Measurements from ENCODE around the gene CDK14. TPM values are rescaled to one million over a fixed set of nuclear protein-coding genes. Genes with fewer than 3 reads are reported as not detected.
"Not testable (repeated sequence)": the region's sequence is repeated elsewhere in the genome, so short reads cannot be mapped to it uniquely, and the experiment has no call there.

CDK14 gene
- total RNA-seq, 1 experiment from 2014 or later, result 19.6 TPM

DNA sequence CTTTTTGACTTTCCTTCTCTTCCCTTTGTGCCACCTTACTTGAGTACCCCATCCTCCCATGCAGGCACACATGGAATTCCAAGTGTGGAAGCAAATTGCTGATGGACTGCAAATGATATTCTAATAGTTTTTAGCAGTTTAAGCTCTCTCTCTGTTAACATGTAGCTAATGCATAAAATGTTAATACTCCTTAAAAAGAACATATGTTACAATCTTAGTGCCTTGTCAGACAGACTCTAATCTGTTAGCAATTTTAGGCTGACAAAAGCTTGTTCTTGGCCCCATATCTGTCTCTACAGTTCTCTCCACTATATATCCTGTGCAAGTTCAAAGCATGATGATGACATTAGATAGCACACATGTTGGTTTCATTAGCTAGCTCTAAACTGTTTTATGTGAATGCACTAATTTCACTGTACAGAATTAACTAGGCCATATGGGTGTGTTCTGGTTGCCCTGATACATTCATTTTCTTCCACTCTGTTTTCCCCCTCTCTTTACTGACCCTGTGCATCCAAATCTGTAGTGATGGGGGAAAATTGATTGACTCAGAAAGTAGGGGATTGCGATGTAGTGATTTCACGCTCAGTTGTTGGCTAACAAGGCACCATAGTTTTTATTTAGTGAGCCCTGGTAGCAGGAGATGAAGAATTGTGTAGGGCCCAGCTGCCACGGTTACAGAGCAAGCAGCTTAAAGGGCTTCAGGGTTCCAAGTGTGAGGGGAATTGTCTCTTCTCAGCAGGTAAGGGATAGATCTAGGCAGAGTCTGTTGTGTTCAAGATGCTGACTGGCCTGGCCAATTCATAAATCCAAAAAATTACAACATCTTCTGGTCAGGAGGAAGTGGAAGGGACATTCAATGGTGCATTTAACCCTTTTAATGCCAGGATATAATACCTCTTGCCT lies 553.5 kb downstream of the CDK14 start:
- DNase-seq (ENCODE audit: low spot score), result no peak

DNA sequence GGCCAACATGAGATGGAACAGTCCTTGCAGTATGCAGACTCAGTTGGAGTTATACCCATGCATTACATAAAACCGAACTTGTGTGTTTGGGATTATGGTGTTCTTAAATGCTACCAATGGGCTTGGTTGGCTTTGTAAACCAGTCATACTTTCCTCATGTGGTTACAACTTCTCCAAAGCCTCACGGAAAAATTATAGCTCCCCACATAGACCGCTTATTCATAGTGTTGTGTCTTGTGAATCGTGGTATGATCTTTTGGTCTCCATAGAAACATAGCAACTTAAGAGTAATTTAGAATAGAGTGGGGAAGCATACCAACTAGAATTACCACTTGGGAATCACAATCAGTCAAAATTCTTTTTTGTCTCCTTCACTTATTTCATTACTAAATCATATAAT lies 555.8 kb downstream of the CDK14 start:
- DNase-seq (ENCODE audit: low spot score), result no peak

DNA sequence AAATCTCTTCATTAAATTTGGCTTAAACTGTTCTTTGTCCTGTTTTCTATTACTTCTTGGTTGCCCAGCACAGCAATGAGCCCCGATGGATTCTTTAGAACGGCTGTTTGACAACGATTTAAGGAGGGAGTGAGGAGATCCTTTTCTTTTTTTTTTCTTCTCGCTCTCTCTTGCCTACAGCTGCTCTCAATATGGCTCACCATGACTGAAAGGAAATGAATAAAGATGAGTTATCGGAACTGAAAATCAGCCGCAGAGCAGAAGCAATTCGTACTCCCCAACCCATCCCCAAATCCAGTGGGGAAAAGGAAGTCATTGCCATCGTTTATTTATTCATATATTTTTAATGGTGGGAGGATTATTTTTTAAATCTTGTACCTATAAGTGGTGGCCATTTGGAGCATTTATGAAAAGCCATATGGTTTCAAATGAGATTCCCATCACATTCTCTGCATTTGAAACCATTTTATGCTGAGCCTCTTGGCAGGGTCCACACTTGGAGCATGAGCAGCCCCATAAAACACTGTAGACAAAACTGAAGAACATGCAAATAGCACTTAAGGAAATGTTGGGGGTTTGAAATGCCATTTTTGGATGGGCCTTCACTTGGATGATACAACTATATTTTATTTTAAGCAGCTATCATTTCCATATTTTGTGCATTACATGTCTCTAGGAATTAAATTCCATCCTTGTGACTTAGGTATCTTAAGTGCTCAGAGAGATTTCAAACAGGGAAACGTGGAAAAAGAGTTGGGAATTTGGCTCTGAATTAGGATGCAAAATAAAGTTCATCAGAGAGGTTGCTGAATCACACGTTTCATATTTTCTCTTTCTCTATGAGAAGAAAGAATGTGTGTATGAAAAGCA lies 560.4 kb downstream of the CDK14 start:
- no peak for DNase-seq (ENCODE audit: low spot score)

DNA sequence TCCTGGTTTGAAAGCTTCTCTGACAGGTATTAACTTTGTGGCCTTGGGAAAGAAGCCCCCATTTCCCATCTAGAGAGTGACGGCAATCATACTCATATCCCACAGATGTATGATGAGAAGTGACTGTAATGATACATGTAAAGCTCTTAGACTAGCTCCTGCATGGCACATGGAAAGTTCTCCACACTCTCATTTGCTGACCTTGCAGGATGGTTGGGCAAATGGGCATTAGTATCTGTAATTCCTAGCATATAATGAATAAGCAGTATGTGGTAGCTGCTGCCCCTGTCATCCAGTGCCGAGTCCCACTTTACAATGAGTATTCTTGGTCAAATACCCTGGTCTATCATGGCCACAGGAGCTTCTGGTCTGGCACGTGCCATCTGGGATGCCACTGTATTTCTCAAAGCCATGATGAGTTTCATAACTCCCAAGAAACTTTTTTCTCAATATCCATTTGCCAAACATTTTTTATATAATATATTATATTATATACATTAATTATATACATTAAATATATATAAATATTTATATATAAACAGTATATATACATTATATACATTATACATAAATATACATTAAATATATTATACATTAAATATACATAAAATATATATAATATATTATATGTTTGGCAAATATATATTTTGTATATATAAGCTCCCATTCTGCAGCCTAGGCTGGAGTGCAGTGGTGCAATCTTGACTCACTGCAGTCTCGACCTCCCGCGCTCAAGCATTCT lies 561.6 kb downstream of the CDK14 start:
- no peak for DNase-seq (ENCODE audit: low spot score)

DNA sequence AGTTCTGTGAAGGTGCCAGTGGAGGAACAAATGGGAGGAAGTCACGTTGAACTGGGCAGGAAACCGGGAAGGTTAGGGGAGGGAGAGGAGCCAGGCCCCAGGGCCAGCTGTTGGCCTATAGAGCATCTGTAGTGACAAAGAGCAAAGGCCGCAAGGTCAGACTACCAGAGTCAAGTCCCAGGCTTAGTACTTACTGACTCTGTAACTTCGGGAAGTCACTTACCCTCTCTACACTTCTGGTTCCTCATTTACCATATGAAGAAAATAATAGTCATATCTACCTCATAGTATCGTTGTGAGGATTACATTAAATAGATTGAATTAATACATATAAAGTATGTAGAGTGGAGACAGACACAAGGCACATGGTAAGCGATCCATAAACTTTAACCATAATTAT lies 566.3 kb downstream of the CDK14 start:
- DNase-seq (ENCODE audit: low spot score), result no peak

DNA sequence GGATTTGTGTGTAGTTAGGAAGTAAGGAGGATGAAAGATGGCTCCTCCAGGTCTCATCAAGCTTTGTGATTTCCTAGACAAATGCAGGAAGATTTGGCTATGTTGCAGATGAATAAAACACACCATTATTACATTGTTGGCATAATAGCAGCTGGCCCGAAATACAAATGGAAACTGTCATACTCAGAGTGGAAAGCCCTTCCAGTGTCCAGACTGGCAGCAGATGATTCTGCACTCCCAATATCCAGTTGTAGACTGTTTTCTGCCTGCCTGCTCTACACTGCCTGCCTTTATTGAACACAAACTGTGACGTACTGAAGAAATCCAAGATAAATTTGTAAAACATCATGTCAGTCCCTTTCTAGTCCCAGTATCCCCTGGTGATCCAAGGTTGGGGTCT lies 568.4 kb downstream of the CDK14 start:
- DNase-seq (ENCODE audit: low spot score), result no peak

DNA sequence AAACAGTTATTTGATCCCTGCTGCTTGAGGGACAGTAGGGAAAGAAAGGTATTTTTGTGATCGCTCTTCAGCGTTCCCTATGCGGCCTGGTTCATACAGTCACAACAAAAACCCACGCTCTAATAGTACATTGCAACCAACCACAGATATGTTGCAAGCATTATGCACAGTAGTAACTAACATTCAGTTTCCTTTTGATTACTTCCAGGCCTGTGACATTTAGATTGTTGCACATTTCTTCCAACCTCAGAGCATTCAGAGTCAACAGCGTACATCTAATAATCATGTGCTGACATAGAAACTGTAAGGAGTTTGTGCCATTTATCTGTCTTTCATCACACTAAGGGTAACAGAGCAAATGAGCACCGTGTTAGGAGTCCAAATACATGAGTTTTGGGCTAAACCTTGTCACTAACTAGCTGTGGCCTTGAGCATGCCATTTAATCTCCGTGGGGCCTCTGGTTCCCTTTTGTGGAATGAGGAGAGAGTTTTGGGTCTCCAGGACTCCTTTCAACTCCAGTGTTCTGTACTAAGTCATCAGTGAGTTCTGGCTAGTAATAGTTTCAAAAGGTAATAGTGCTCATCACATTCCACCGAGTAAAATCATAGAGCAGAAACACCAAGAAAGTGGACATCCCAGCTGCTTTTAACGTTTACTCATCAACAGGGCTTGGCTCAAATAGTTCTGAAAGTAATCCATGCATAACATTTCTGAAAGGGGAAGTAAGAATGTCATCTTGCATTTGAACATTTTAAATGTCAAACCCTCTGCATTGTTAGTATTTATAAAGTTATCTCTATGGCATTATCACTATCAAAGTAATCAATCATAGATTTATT lies 569.1 kb downstream of the CDK14 start:
- peak; percentile 19 for DNase-seq (ENCODE audit: low spot score)

DNA sequence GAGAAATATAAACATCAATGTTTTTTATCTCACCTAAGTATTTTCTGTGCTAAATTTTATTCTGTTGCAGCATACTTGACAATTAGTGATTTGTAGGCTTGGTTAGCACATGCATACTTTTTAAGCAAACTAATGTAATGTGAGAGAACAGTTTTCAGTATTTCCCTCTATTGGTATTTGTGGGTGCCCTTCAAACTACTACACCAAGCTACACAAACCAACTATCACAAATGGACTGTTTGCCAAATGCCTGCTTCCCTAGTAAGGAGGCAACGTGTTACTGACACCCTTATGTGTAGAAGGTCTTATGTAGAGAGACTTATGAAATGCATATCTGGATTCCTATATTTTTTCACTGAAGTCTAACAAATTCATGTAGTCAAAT lies 569.7 kb downstream of the CDK14 start:
- no peak for DNase-seq (ENCODE audit: low spot score)

DNA sequence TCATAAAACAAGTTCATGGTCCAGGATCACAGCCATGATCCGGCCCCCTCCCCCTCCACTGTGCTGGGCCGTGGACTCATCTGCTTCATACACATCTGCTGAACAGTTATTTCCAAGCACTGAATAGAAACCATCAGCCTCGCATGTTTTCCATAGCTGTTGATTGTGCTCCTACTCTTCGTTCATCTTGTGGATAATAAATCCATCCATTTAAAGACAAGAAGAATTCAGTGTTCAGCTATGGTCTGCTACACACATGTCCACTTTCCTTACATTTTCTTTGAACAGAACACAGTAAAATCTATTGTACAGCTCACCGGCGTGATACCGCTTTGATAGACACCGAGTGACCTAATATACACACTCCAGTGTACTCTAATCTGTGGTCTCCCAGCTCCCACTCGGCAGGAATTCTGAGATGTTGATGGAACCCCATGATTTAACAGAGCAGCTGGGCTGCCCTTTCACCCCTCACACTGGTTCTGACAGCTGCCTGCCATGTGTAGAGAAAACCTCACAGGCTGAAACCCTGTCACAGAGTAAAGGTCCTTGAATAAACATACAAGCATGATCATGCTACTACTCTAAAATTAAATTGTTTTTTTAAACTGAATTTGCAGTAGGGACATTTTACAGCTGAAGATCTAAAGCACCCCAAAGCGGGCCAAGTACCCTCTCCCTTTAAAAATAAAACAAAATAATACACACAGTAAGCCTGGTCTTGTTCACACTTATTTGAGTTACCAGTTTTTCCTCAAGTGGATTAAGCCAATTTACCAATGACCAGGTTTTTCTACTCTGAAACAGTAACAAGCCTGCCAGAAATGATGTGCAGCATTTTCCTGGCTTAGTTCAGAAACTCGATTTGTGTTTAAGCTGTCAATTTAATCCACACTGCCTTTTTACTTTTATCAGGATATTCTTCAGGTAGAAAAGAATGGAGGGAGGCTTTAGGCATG lies 573.0 kb downstream of the CDK14 start:
- DNase-seq (ENCODE audit: low spot score), result no peak

DNA sequence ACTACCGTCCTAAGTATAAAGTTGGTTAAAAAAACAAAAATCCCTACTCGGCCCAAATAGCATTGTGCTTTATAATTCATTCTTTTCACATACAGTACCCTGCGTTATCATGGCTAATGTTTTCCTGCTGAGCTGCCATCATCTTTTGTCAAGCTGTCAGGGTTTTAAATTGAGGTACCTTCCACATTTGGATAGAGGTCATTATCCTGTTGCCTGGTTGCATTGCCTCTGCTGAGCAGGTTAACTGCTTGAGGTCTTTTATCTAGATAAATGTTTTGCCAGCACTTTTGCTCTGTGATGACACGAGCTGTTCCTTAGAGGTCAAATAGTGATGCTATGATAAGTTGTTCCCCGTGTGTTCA lies 573.7 kb downstream of the CDK14 start:
- no peak for DNase-seq (ENCODE audit: low spot score)

DNA sequence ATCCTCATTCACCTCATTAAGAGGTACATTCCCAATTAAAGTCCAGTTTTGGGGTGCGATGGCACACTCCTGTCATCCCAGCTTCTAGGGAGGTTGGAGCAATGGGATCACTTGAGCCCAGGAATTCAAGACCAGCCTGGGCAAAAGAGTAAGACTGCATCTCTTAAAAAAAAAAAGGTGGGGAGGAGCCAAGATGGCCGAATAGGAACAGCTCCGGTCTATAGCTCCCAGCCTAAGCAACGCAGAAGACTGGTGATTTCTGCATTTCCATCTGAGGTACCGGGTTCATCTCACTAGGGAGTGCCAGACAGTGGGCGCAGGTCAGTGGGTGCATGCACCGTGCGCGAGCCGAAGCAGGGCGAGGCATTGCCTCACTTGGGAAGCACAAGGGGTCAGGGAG lies 577.1 kb downstream of the CDK14 start:
- DNase-seq (ENCODE audit: low spot score), result not testable (repeated sequence)

DNA sequence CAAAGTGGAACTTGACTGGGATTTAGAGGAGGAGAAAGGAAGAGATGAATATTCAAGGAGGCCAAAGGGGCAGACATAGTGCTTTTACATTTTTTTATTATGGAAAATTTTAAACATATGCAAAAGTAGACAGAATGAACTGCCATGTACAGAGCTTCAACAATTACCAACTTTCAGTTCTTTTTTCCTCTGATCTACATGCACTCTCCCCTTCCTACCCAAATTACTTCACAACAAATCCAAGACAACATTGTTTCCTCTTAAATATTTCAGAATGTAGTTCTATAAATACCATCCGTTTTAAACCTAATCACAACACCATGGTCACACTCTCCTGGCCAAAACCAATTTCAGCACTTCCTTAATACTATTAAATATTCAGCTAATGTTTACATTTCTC lies 584.6 kb downstream of the CDK14 start:
- no peak for DNase-seq (ENCODE audit: low spot score)

DNA sequence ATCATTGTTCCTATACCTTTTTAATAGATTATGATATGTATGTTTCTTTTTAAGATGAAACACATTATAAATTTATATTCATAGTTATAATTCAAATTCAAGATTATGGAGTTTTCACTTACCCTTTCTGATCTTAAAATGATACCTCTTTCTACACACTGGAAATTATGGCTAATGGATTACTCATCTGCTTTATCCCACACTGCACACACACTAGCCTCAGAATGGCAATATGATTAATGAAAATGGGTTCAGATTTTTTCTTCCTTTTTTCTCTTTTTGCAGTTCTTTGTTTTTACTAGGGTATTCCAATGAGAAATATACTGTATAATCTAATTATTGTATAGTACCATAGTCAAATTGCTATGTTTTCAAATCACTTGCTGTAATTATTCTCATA lies 585.8 kb downstream of the CDK14 start:
- no peak for DNase-seq (ENCODE audit: low spot score)

DNA sequence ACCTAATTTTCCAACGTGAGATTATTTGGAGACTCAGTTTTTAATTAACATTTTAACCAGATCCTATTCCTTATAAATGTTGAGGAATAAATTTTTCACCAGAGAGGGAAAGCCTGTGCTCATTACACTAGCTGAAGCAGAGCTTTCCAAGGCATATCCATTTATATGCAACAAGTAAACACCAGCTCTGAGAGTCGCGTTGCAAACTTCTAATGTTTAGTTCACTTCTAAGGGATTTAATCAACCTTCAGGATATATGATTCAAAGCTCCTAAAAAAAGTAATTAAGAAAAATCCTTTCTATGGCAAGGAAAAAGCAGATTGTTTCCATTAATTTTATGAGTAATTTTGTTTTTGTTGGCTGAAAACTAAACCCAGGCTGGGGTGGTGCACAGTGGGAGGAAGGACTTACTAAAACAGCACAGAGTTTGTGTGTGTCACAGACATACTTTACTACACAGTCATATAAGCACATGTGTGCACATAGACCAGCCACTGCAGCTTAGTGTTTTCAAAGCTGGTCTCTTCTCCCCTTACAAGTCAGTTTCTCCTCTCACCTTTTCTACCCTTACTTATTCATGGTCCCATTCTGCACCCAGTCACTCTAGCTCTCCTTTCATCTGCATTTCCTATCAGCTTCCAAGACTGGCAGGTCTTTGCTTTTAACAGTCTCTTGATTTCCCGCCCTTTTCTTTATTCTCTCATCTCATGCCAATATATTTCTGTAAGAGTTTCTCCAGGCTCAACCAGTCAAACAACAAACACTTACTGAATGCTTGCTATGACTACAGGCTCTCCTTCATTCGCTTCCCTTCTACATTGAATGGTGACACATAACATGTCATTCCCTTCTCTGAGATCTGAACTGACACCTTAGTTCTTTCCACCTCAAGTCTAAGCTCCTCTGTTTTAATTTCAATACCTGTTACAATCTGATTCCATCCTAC lies 587.0 kb downstream of the CDK14 start:
- DNase-seq (ENCODE audit: low spot score), result peak; percentile 51

DNA sequence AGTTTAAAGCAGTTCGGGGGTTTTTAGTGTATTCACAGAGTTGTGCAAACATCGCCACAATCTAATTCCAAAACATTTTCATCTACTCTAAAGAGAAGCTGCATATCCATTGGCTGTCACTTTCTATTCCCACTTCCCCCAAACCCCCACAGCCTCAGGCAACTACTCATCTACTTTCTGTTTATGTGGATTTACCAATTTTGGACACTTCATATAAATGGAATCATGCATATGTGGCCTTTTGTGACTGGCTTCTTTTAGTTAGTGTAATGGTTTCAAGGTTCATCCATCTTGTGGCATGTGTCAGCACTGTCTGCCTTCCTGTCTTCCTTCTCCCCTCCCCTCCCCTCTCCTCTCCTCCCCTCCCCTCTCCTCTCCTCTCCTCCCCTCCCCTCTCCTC lies 589.6 kb downstream of the CDK14 start:
- DNase-seq (ENCODE audit: low spot score), result no peak

DNA sequence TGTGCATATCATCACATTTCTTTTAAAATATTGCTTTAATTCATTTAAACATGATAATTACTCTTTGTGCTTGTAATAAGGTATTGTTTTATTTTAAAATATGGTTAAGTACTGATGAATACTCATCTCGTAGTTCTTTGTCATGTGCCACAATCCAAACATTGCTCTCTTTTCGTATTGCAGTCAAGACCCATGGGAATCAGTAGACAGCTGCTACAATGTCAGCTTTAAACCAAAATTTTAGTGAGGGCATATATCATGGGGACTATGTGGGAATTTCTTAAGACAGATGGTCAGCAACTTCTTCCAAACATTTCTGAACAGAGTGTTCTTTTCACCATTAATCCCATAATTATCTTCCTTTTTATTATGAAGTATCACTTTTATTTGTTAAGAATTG lies 590.9 kb downstream of the CDK14 start:
- no peak for DNase-seq (ENCODE audit: low spot score)

DNA sequence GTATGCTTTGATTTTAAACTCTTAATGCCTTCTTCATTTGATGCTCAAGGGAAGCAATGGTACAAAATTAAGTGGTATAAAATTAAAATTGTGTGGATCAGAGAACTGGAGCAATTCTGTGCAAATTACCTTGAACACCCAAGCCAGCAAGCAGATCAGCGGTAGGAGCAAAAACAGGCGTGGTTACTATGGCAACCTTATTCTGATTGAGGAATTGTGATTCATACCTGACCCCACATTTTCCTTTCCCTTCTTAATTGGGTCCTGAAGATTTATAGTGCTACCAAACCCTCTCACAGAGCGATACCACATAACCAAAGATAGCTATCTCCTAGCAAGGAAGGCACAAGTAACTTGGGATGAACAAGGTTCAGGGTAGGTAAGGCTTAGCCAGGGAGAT lies 595.6 kb downstream of the CDK14 start:
- no peak for DNase-seq (ENCODE audit: low spot score)

DNA sequence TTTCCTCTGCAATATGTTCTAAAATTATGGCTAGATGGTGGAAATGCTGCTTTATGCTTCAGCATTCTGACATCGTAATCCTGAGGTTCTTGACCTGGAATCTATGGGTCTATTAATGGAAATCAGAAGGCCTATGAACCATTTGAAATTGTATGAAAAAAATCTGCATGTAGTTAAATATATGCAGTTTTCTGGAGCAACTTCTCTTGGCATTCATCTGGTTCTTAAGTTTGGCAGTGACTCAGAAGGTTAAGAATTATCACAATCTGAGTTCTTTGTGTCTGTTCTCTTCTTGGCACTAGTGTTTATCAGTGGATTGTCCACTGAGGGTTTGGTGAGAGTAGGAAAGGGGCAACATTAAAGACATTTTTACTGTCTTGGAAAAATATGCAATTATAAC lies 597.0 kb downstream of the CDK14 start:
- DNase-seq (ENCODE audit: low spot score), result no peak

DNA sequence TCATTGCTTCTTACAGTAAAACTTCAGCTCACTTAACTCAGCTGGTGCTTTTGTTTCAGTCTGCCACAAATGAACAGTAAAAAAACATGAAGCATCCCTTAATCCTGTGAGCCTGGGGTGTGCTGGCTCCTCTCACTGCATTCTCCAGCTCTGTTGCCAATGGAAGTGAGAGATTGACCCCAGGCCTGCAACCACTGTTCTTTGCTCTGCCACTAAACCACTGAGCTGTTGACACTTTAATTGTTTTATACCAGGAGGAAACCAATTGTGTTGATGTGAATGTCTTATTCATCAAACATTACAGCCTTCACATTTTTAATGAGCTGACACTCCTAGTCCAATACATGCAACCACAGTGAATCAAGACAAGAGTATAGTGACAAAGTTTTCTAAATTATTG lies 598.7 kb downstream of the CDK14 start:
- DNase-seq (ENCODE audit: low spot score), result no peak

All from A172 (cell line).